ENCODE data around the gene TNK2.
"Not testable (repeated sequence)": the region's sequence is repeated elsewhere in the genome, so short reads cannot be mapped to it uniquely, and the experiment has no call there.

The TNK2 gene

GRCh38 chr3:195916291-195916690, 7.9 kb upstream of the TNK2 start:
- Histone ChIP-seq H3K4me2 (ENCODE audit: low read depth, low read length, poor library complexity, severe bottlenecking) (no peak overlapping the region), H2AFZ (ENCODE audit: low read depth, low read length, severe bottlenecking) (no peak overlapping the region), H3K36me3 (ENCODE audit: low read length) (no peaks in the 10 kb centered on the region), H3K9me2 (replicated peaks; ENCODE audit: insufficient read depth, low read length) (no peaks in the 10 kb centered on the region), H3K9ac (ENCODE audit: low read length) (no peak overlapping the region), H3K4me3 (ENCODE audit: insufficient read depth, low read length, poor library complexity, severe bottlenecking) (no peak overlapping the region), H4K20me1 (ENCODE audit: low read depth, low read length) (no peaks in the 10 kb centered on the region), H3K9me3 (ENCODE audit: insufficient read depth, low read length) (no peaks in the 10 kb centered on the region), H3K27me3 (ENCODE audit: low read length) (no peaks in the 10 kb centered on the region), H3K79me2 (ENCODE audit: insufficient read depth, low read length) (no peaks in the 10 kb centered on the region), H3F3A (ENCODE audit: insufficient read depth) (0 out of 2 replicates have a peak, but pooled peaks cover 4% of the 10 kb centered on the region), H3K27ac (ENCODE audit: low read depth, low read length) (no peak overlapping the region)
- TF ChIP-seq CTCF (IDR thresholded peaks at IDR 0.05; ENCODE audit: insufficient read depth, low read length, poor library complexity, severe bottlenecking) (no peak), EZH2phosphoT487 (conservative IDR thresholded peaks at IDR 0.05; ENCODE audit: low read length) (no peak)

DNA sequence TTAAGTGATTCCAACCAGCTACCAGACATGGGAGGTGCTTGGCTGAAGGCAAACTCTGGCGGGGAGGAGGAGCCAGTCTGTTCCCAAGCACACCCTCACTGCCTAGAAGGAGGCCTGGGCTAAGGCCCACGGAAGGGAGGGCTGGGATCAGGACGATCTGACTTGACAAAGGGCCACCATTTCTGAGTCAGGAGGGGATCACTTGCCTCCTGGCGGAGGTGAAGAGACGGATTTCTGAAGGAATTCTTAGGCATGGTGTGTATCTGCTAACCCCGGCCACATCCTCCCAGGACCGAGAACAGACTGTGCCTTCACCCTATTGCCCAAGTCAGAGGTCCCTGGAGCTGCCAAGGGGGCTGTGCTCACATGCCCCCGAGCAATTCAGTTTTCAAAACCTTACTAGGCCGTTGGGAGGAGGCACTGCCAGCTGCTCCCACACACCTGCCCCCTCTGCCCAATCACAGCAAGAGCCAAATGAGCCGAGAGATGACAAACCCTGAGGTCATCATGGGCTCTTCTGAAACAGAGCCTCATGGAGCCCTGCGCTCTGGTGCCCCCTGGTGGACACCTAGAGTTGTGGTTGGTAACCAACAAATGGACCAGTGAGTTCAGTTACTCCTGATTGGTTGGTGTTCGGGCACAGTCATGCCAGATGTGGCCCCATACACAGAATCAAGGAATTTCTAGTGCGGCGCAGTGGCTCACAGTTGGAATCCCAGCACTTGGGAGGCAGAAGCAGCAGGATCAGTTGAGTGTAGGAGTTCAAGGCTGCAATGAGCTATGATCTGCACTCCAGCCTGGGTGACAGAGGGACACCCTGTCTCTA, 6.5 kb upstream of the TNK2 start:
- H3K9ac ChIP-seq (ENCODE audit: low read length) = peak overlapping the region; percentile 31; the same call in 1 of the 2 replicates

GRCh38 chr3:195914146-195914545, 5.8 kb upstream of the TNK2 start:
- not testable (repeated sequence) for H4K20me1 ChIP-seq (ENCODE audit: low read depth, low read length); H3K79me2 ChIP-seq (ENCODE audit: insufficient read depth, low read length); H3K4me2 ChIP-seq (ENCODE audit: low read depth, low read length, poor library complexity, severe bottlenecking); H3K9me3 ChIP-seq (ENCODE audit: insufficient read depth, low read length); H3K36me3 ChIP-seq (ENCODE audit: low read length); H3F3A ChIP-seq (ENCODE audit: insufficient read depth); H3K9me2 ChIP-seq (replicated peaks; ENCODE audit: insufficient read depth, low read length); H3K27ac ChIP-seq (ENCODE audit: low read depth, low read length); H3K27me3 ChIP-seq (ENCODE audit: low read length); H3K4me3 ChIP-seq (ENCODE audit: insufficient read depth, low read length, poor library complexity, severe bottlenecking)
- peak overlapping the region; percentile 31; the same call in 1 of the 2 replicates for H3K9ac ChIP-seq (ENCODE audit: low read length)
- H2AFZ ChIP-seq (ENCODE audit: low read depth, low read length, severe bottlenecking) = peak overlapping the region; percentile 76

More for the DNA sequence above, 6.5 kb upstream of the TNK2 start:
- H3K36me3 ChIP-seq (ENCODE audit: low read length) = no peaks in the 10 kb centered on the region
- H3K4me3 ChIP-seq (ENCODE audit: insufficient read depth, low read length, poor library complexity, severe bottlenecking) = no peak overlapping the region
- 0 out of 2 replicates have a peak, but pooled peaks cover 4% of the 10 kb centered on the region for H3F3A ChIP-seq (ENCODE audit: insufficient read depth)
- TF ChIP-seq EZH2phosphoT487 (conservative IDR thresholded peaks at IDR 0.05; ENCODE audit: low read length) = no peak
- TF ChIP-seq CTCF (IDR thresholded peaks at IDR 0.05; ENCODE audit: insufficient read depth, low read length, poor library complexity, severe bottlenecking) = peak; percentile 80
- H3K4me2 ChIP-seq (ENCODE audit: low read depth, low read length, poor library complexity, severe bottlenecking) = peak overlapping the region; percentile 27
- H3K27me3 ChIP-seq (ENCODE audit: low read length) = no peaks in the 10 kb centered on the region
- peak overlapping the region; percentile 76 for H2AFZ ChIP-seq (ENCODE audit: low read depth, low read length, severe bottlenecking)
- no peaks in the 10 kb centered on the region for H3K79me2 ChIP-seq (ENCODE audit: insufficient read depth, low read length)
- H3K9me2 ChIP-seq (replicated peaks; ENCODE audit: insufficient read depth, low read length) = no peaks in the 10 kb centered on the region
- no peaks in the 10 kb centered on the region for H3K9me3 ChIP-seq (ENCODE audit: insufficient read depth, low read length)
- H4K20me1 ChIP-seq (ENCODE audit: low read depth, low read length) = no peaks in the 10 kb centered on the region
- H3K27ac ChIP-seq (ENCODE audit: low read depth, low read length) = peak overlapping the region; percentile 8; the same call in 1 of the 2 replicates

- Histone ChIP-seq H3K36me3 (ENCODE audit: low read length) (no peaks in the 10 kb centered on the region), H3K79me2 (ENCODE audit: insufficient read depth, low read length) (no peaks in the 10 kb centered on the region), H3K9ac (ENCODE audit: low read length) (no peak overlapping the region), H3F3A (ENCODE audit: insufficient read depth) (peaks cover 5% of the 10 kb centered on the region; the same call in 1 of the 2 replicates), H4K20me1 (ENCODE audit: low read depth, low read length) (no peaks in the 10 kb centered on the region), H3K27ac (ENCODE audit: low read depth, low read length) (no peak overlapping the region), H3K27me3 (ENCODE audit: low read length) (no peaks in the 10 kb centered on the region), H3K4me3 (ENCODE audit: insufficient read depth, low read length, poor library complexity, severe bottlenecking) (no peak overlapping the region), H3K9me3 (ENCODE audit: insufficient read depth, low read length) (no peaks in the 10 kb centered on the region), H3K4me2 (ENCODE audit: low read depth, low read length, poor library complexity, severe bottlenecking) (no peak overlapping the region), H3K9me2 (replicated peaks; ENCODE audit: insufficient read depth, low read length) (no peaks in the 10 kb centered on the region), H2AFZ (ENCODE audit: low read depth, low read length, severe bottlenecking) (no peak overlapping the region)
- TF ChIP-seq EZH2phosphoT487 (conservative IDR thresholded peaks at IDR 0.05; ENCODE audit: low read length) = no peak
Observed at GRCh38 chr3:195913382-195913781, 5.0 kb upstream of the TNK2 start.
